HCT116 (cell line): ENCODE results near the gene KLHDC7A. TPM values are rescaled to one million over a fixed set of nuclear protein-coding genes. Genes with fewer than 3 reads are reported as not detected.

Experiments
- ATAC-seq: fragments of 200-7000 bp; cut with Tn5 transposase; 2 replicates; pipeline ENCODE4 v1.9.1; 2020; ENCODE audit warnings: mild to moderate bottlenecking, moderate library complexity
- BruUV-seq: library from RNA; stranded (reverse); fragments of 400-500 nt; replicated peaks from 2 replicates; lab custom pipeline; 2021; lab: Mats Ljungman, UMichigan
- CTCF ChIA-PET: fragments of 300-600 bp; sonication (Branson Sonifier 250); formaldehyde crosslinking; loops from one replicate; lab custom pipeline; 2021; ENCODE audit warnings: antibody characterized with exemption; lab: Charles Lee
- POLR2A ChIA-PET: fragments of 300-600, 350-600 bp; sonication (Branson Sonifier 250); formaldehyde crosslinking; loops from one replicate; lab custom pipeline; 2021; ENCODE audit warnings: antibody characterized with exemption; lab: Charles Lee
- RAD21 ChIA-PET, 2 experiments: fragments of 300-600 bp; sonication (Branson Sonifier 250); formaldehyde crosslinking; loops; one replicate each; lab custom pipeline; 2023; ENCODE audit warnings: low total read pairs in 2 of 2; ENCODE audit not compliant: uncharacterized antibody in 2 of 2, unreplicated experiment in 2 of 2, low non-redundant PET in 1 of 2; lab: Charles Lee
- DNase-seq: peaks from one replicate; pipeline ENCODE4 v3.0.0-alpha.2; 2010; ENCODE audit warnings: low read depth, low spot score
- H2AFZ ChIP-seq: fragments of 200-600 bp; shearing (Covaris generic), sonication (generic); 2 replicates; pipeline ENCODE4 v1.6.1; 2017; ENCODE audit warnings: low read depth, mixed run types, mixed read lengths, antibody characterized with exemption, low read length; ENCODE audit not compliant: poor library complexity, severe bottlenecking
- H3K27ac ChIP-seq: 2 replicates; pipeline ENCODE4 v1.5.1; 2012; ENCODE audit warnings: low read depth, low read length
- H3K27me3 ChIP-seq: fragments of 200-600 bp; sonication (generic); 2 replicates; pipeline ENCODE4 v1.6.1; 2016; ENCODE audit warnings: mixed run types, low read length, mixed read lengths; ENCODE audit not compliant: insufficient read depth
- H3K36me3 ChIP-seq, 2 experiments: fragments of 200-500 bp in 1 of 2; fragments of 200-600 bp in 1 of 2; sonication (Bioruptor generic) in 1 of 2; sonication (generic) in 1 of 2; 2 replicates each; pipeline versions ENCODE4 v1.5.1 to v1.6.1; 2014 to 2016; ENCODE audit warnings: low read length in 2 of 2, inconsistent platforms in 1 of 2, mixed read lengths in 1 of 2, mixed run types in 1 of 2; ENCODE audit not compliant: insufficient read depth in 2 of 2, control insufficient read depth in 1 of 2
- H3K4me1 ChIP-seq, 2 experiments: fragments of 200-600 bp in 1 of 2; sonication (generic) in 1 of 2; 2 replicates each; pipeline versions ENCODE4 v1.5.1 to v1.6.1; 2012 to 2017; ENCODE audit warnings: low read length in 2 of 2, inconsistent platforms in 1 of 2, mild to moderate bottlenecking in 1 of 2, mixed read lengths in 1 of 2, mixed run types in 1 of 2, moderate library complexity in 1 of 2; ENCODE audit not compliant: insufficient read depth in 2 of 2, control insufficient read depth in 1 of 2
- H3K4me2 ChIP-seq: fragments of 200-600 bp; sonication (generic); 2 replicates; pipeline ENCODE4 v1.6.1; 2017; ENCODE audit warnings: mixed run types, low read length, mixed read lengths
- H3K4me3 ChIP-seq, 2 experiments: fragments of 200-600 bp in 1 of 2; sonication (generic) in 1 of 2; replicated peaks in 1 of 2; 2 replicates each; pipeline ENCODE4 v1.5.1; 2011 to 2016; ENCODE audit warnings: low read length in 2 of 2, control low read depth in 1 of 2, low read depth in 1 of 2, mild to moderate bottlenecking in 1 of 2, mixed read lengths in 1 of 2, mixed run types in 1 of 2
- H3K79me2 ChIP-seq: fragments of 200-600 bp; sonication (generic); 2 replicates; pipeline ENCODE4 v1.6.1; 2017; ENCODE audit warnings: mild to moderate bottlenecking, mixed run types, low read length, moderate library complexity, mixed read lengths; ENCODE audit not compliant: insufficient read depth
- H3K9ac ChIP-seq: fragments of 200-600 bp; sonication (generic); 2 replicates; pipeline ENCODE4 v1.6.1; 2016; ENCODE audit warnings: low read length, mixed read lengths
- H3K9me2 ChIP-seq: fragments of 200-600 bp; sonication (generic), shearing (Covaris generic); 2 replicates; pipeline ENCODE4 v1.6.1; 2017; ENCODE audit warnings: mixed run types, mild to moderate bottlenecking, moderate library complexity; ENCODE audit not compliant: insufficient read depth
- H3K9me3 ChIP-seq, 2 experiments: fragments of 200-500 bp in 1 of 2; fragments of 200-600 bp in 1 of 2; sonication (Bioruptor generic) in 1 of 2; sonication (generic) in 1 of 2; 2 replicates each; pipeline ENCODE4 v1.6.1; 2014 to 2017; ENCODE audit warnings: low read length in 2 of 2, mixed read lengths in 2 of 2, inconsistent platforms in 1 of 2, low read depth in 1 of 2, mild to moderate bottlenecking in 1 of 2, mixed run types in 1 of 2, moderate library complexity in 1 of 2; ENCODE audit not compliant: control insufficient read depth in 1 of 2, insufficient read depth in 1 of 2
- H4K20me1 ChIP-seq: fragments of 200-600 bp; sonication (generic), shearing (Covaris generic); 2 replicates; pipeline ENCODE4 v1.6.1; 2017; ENCODE audit warnings: mixed run types, mild to moderate bottlenecking, moderate library complexity; ENCODE audit not compliant: insufficient read depth
- ATF3 ChIP-seq: IDR thresholded peaks from 2 replicates; pipeline ENCODE4 v1.6.1; 2012
- CBX3 ChIP-seq: IDR thresholded peaks from 2 replicates; pipeline ENCODE4 v1.6.1; 2012; ENCODE audit warnings: low read depth
- EZH2 ChIP-seq: fragments of 200-600 bp; sonication (generic); IDR thresholded peaks from 2 replicates; pipeline ENCODE4 v1.6.1; 2017; ENCODE audit warnings: antibody characterized with exemption, mixed run types
- JUND ChIP-seq: IDR thresholded peaks from 2 replicates; pipeline ENCODE4 v1.6.1; 2012
- POLR2AphosphoS5 ChIP-seq: IDR thresholded peaks from 2 replicates; pipeline ENCODE4 v1.6.1; 2011; ENCODE audit warnings: mild to moderate bottlenecking, low read depth, low read length, moderate library complexity
- RAD21 ChIP-seq: IDR thresholded peaks from 2 replicates; pipeline ENCODE4 v1.6.1; 2012; ENCODE audit warnings: low read depth, mild to moderate bottlenecking
- REST ChIP-seq: IDR thresholded peaks from 2 replicates; pipeline ENCODE4 v1.6.1; 2012; ENCODE audit warnings: low read depth
- SIN3A ChIP-seq: IDR thresholded peaks from 2 replicates; pipeline ENCODE4 v1.6.1; 2012; ENCODE audit warnings: low read depth
- SP1 ChIP-seq: IDR thresholded peaks from 2 replicates; pipeline ENCODE4 v1.6.1; 2012; ENCODE audit warnings: low read depth
- TCF7L2 ChIP-seq: IDR thresholded peaks from 2 replicates; pipeline ENCODE4 v1.7.0; 2011; ENCODE audit warnings: borderline replicate concordance, inconsistent platforms; ENCODE audit not compliant: insufficient read depth, insufficient read length; ENCODE audit errors: extremely low read depth
- YY1 ChIP-seq: IDR thresholded peaks from 2 replicates; pipeline ENCODE4 v1.6.1; 2011; ENCODE audit warnings: low read length, low read depth, moderate library complexity, mild to moderate bottlenecking; ENCODE audit not compliant: insufficient replicate concordance; ENCODE audit errors: extremely low read depth
- ZBTB33 ChIP-seq: IDR thresholded peaks from 2 replicates; pipeline ENCODE4 v1.6.1; 2011; ENCODE audit warnings: mild to moderate bottlenecking, low read length, moderate library complexity; ENCODE audit not compliant: insufficient replicate concordance; ENCODE audit errors: extremely low read depth
- ZNF274 ChIP-seq: fragments of 200-500 bp; sonication (Bioruptor generic); IDR thresholded peaks from 2 replicates; pipeline ENCODE4 v1.6.1; 2014; ENCODE audit warnings: mild to moderate bottlenecking, low read depth, low read length, inconsistent platforms
- intact Hi-C: fragments of 100-400 bp; cut with micrococcal nuclease; formaldehyde crosslinking; loops from 2 replicates; pipeline ENCODE4 v1.10.0; 2022
- total RNA-seq: library from RNA; stranded (reverse); gene quantifications from one replicate; pipeline ENCODE4 v1.2.1, GENCODE V29; 2021; ENCODE audit not compliant: unreplicated experiment

Gene KLHDC7A
- total RNA-seq, 1 experiment from 2014 or later, result 0.30 TPM

- no peaks in the 10 kb centered on the region for H3K36me3 ChIP-seq
- ChIA-PET RAD21 (no interaction called here), POLR2A (no interaction called here), CTCF (no interaction called here)
- peaks cover 18% of the 10 kb centered on the region; the same call in 1 of the 2 replicates for H3K27me3 ChIP-seq
- H4K20me1 ChIP-seq, result no peaks in the 10 kb centered on the region
- no peak overlapping the region for H3K4me2 ChIP-seq
- no peak overlapping the region for H3K4me3 ChIP-seq
- H3K9me2 ChIP-seq, result no peaks in the 10 kb centered on the region
- H3K9me3 ChIP-seq, result no peaks in the 10 kb centered on the region
- no peak for DNase-seq
- no peaks in the 10 kb centered on the region for H3K79me2 ChIP-seq
- peaks cover 4 to 7% of the 10 kb centered on the region in 2 experiments; a peak in 3 of 4 replicates for H3K4me1 ChIP-seq
- no peak for ATAC-seq
- TF ChIP-seq ATF3 (no peak), JUND (no peak), ZBTB33 (no peak), ZNF274 (no peak), YY1 (no peak), REST (no peak), POLR2AphosphoS5 (no peak), TCF7L2 (no peak), SP1 (no peak), RAD21 (no peak), CBX3 (no peak), SIN3A (no peak), EZH2 (no peak)
- no peak overlapping the region for H2AFZ ChIP-seq
- intact Hi-C loops, result no loop called here
- BruUV-seq, result no TSS peak
- no peak overlapping the region for H3K9ac ChIP-seq
- no peak overlapping the region for H3K27ac ChIP-seq
These were observed 47.9 kb downstream of the KLHDC7A start for GRCh38 chr1:18528616-18529015.
